Tibial nerve (tissue), 4 donors: Measurements from ENCODE around the gene KCNK10.

Source experiments
- CTCF ChIP-seq, 5 experiments: fragments of 200-600 bp in 3 of 5; fragments of 450-650 bp in 2 of 5; sonication (generic) in 3 of 5; IDR thresholded peaks; one replicate each; pipeline ENCODE4 v1.5.1; 2016 to 2019; ENCODE audit warnings: antibody characterized with exemption in 5 of 5, mild to moderate bottlenecking in 3 of 5, moderate library complexity in 2 of 5
- EP300 ChIP-seq, 2 donors: sonication (generic); formaldehyde crosslinking; IDR thresholded peaks; one replicate each; pipeline ENCODE4 v1.6.1; 2017; ENCODE audit warnings: antibody characterized with exemption in 2 of 2, mild to moderate bottlenecking in 1 of 2
- POLR2A ChIP-seq, 2 donors: fragments of 450-650 bp; IDR thresholded peaks; one replicate each; pipeline ENCODE4 v1.6.1; 2017; ENCODE audit warnings: antibody characterized with exemption in 2 of 2, mild to moderate bottlenecking in 2 of 2, moderate library complexity in 2 of 2

- TF ChIP-seq CTCF (IDR thresholded peaks at IDR 0.05), result no peak
- TF ChIP-seq EP300 (IDR thresholded peaks at IDR 0.05), result no peak
- TF ChIP-seq POLR2A (IDR thresholded peaks at IDR 0.05), result no peak
Measured at GRCh38 chr14:88348546-88348945, 25.5 kb upstream of the KCNK10 start.
